HAP-1 (cell line): ENCODE results near the gene CHST3.

Experiments used
- DNase-seq, 2 experiments: peaks; one replicate each; pipeline ENCODE4 v3.0.0-alpha.2; 2016 to 2020; ENCODE audit warnings: low spot score in 2 of 2
- H3K27me3 ChIP-seq: fragments of 250-450 bp; sonication (Bioruptor Pico); 2 replicates; pipeline ENCODE4 v1.5.1; 2020; ENCODE audit warnings: low read depth, mild to moderate bottlenecking, moderate library complexity
- H3K36me3 ChIP-seq: fragments of 250-450 bp; sonication (Bioruptor Pico); replicated peaks from 2 replicates; pipeline ENCODE4 v1.5.1; 2020; ENCODE audit warnings: mild to moderate bottlenecking
- H3K4me1 ChIP-seq: fragments of 250-450 bp; sonication (Bioruptor Pico); 2 replicates; pipeline ENCODE4 v1.5.1; 2020; ENCODE audit warnings: mild to moderate bottlenecking
- H3K4me3 ChIP-seq: fragments of 250-450 bp; sonication (Bioruptor Pico); 2 replicates; pipeline ENCODE4 v1.5.1; 2020; ENCODE audit warnings: mild to moderate bottlenecking, moderate library complexity
- H3K9me3 ChIP-seq: fragments of 250-450 bp; sonication (Bioruptor Pico); 2 replicates; pipeline ENCODE4 v1.5.1; 2020; ENCODE audit warnings: mild to moderate bottlenecking, moderate library complexity
- in situ Hi-C: fragments of 300-500 bp; cut with MboI; formaldehyde crosslinking; loops from 3 replicates; pipeline ENCODE4 v1.14.3; 2020; ENCODE audit warnings: low sequenced_read_pairs, inconsistent platforms, mixed read lengths

CHST3 gene

GRCh38 chr10:72050873-72051272 is 86.7 kb downstream of the CHST3 start:
- DNase-seq: no peak
- H3K4me3 ChIP-seq: no peak overlapping the region
- peaks cover 4% of the 10 kb centered on the region for H3K4me1 ChIP-seq
- no peaks in the 10 kb centered on the region for H3K27me3 ChIP-seq
- no peaks in the 10 kb centered on the region for H3K36me3 ChIP-seq
- in situ Hi-C loops: no loop called here
- H3K9me3 ChIP-seq: no peaks in the 10 kb centered on the region; the same call in 1 of the 2 replicates

GRCh38 chr10:72053690-72054089 is 89.5 kb downstream of the CHST3 start:
- DNase-seq: no peak
- Histone ChIP-seq H3K27me3 (no peaks in the 10 kb centered on the region), H3K36me3 (no peaks in the 10 kb centered on the region), H3K9me3 (no peaks in the 10 kb centered on the region; the same call in 1 of the 2 replicates), H3K4me1 (no peaks in the 10 kb centered on the region), H3K4me3 (no peak overlapping the region)
- in situ Hi-C loops: no loop called here

- in situ Hi-C loops: no loop called here
Measured at GRCh38 chr10:72056113-72056512, 91.9 kb downstream of the CHST3 start.

DNA sequence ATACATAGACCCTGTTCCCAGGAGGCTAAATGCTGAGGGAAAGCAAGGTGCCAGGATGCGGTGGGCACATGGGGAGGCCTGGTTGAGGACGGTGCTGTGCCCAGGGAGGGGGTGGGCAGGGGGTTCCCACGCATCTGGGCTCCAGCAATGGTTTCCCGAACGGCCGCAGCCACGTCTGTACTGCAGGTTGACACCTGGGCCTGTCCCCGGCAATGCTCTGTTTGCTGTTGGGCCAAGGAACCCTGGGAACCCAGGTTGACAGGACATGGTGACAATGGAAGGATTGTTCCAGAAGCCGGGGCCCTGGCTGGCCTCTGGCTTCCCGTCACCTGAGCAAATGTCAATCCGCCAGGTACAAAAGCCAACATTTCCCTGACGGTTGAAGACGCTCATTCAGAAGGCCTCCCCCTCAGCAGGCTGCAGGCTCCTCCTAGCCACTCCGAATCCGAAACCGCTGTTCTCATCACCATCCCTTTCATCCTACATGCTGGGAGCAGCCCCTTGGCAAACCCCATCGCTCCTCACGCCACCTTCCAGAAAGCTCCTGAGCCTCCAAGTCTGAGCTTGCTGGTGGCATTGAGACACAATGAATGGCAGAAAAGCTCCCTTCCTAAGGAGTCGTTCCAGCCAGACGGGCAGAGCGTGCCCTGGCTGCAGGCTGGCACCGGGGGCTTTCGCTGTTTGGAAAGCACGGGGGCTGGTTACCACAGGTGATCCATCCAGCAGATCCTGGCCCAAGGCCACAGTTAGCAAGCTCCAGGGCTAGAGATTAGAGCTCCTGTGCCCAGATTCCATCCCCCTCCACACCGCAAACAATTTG is 92.9 kb downstream of the CHST3 start:
- in situ Hi-C loops: no loop called here
- no peaks in the 10 kb centered on the region for H3K36me3 ChIP-seq
- H3K27me3 ChIP-seq: no peaks in the 10 kb centered on the region
- H3K4me1 ChIP-seq: no peaks in the 10 kb centered on the region
- H3K9me3 ChIP-seq: no peaks in the 10 kb centered on the region
- no peak for DNase-seq
- H3K4me3 ChIP-seq: no peak overlapping the region

More at GRCh38 chr10:72056113-72056512, 91.9 kb downstream of the CHST3 start:
- Histone ChIP-seq H3K36me3 (no peaks in the 10 kb centered on the region), H3K4me1 (no peaks in the 10 kb centered on the region), H3K27me3 (no peaks in the 10 kb centered on the region), H3K9me3 (no peaks in the 10 kb centered on the region), H3K4me3 (no peak overlapping the region)
- no peak for DNase-seq

DNA sequence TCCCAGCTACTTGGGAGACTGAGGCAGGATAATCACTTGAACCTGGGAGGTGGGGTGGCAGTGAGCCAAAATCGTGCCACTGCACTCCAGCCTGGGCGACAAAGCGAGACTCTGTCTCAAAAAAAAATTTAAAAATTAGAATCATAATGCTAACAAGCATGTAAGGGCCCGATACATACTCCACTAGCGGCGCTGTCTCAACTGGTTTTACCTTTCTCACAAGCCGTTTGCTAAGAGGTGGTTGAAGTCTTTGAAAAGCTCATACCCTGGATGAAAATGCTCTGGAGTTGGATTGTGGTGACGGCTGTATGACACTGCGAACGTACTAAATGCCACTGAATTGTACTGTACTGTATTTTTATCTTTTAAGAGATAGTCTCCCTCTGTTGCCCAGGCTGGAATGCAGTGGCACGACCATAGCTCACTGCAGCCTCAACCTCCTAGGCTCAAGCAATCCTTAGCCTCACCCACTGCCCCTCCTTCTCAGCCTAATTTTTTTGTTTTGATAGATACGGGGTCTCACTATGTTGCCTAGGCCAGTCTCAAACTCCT is 94.2 kb downstream of the CHST3 start:
- Histone ChIP-seq H3K9me3 (no peaks in the 10 kb centered on the region), H3K27me3 (no peaks in the 10 kb centered on the region), H3K4me3 (no peak overlapping the region), H3K4me1 (no peaks in the 10 kb centered on the region), H3K36me3 (no peaks in the 10 kb centered on the region)
- in situ Hi-C loops: no loop called here
- no peak for DNase-seq

DNA sequence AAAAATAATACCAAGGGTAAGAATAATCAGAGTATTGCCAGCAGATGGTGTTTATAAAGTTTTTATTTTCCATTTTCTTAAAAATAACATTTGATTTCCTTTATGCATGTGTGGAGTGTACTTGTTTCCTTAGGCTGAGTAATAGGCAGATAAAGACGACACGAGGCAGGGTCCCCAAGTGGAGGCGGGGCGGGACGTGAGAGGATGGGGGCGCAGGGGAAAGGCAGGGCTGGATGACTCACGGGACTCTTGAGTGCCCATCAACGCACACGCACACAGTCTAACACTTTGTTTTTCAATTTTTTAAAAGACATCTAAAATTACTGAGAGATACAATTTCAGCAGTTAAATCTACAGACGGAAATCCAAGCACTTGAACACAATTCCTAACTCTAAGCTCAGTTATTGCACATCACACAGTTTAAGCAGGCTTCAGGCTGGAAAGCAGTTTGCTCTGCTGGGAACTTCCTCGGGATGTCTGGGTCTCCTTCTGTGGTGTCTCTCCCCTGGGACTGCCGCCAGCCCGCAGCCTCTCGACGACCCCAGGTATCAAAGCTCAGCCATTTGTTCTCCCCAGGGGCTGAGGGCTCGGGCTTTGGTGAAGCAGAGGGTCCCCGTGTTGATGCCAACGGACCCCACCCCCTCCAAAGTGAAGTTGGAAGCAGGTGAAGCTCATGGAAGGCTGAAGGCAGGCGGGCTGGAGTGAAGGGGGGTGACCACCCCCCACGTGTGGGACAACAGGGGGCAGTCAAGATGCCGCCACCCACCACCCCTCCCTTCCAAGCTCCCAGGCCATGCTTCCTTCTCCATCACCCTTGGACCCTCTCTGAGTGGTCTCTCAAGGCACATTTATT is 95.0 kb downstream of the CHST3 start:
- in situ Hi-C loops: no loop called here
- H3K36me3 ChIP-seq: no peaks in the 10 kb centered on the region
- no peaks in the 10 kb centered on the region for H3K9me3 ChIP-seq
- no peak for DNase-seq
- H3K4me3 ChIP-seq: no peak overlapping the region
- H3K4me1 ChIP-seq: no peaks in the 10 kb centered on the region
- H3K27me3 ChIP-seq: no peaks in the 10 kb centered on the region

DNA sequence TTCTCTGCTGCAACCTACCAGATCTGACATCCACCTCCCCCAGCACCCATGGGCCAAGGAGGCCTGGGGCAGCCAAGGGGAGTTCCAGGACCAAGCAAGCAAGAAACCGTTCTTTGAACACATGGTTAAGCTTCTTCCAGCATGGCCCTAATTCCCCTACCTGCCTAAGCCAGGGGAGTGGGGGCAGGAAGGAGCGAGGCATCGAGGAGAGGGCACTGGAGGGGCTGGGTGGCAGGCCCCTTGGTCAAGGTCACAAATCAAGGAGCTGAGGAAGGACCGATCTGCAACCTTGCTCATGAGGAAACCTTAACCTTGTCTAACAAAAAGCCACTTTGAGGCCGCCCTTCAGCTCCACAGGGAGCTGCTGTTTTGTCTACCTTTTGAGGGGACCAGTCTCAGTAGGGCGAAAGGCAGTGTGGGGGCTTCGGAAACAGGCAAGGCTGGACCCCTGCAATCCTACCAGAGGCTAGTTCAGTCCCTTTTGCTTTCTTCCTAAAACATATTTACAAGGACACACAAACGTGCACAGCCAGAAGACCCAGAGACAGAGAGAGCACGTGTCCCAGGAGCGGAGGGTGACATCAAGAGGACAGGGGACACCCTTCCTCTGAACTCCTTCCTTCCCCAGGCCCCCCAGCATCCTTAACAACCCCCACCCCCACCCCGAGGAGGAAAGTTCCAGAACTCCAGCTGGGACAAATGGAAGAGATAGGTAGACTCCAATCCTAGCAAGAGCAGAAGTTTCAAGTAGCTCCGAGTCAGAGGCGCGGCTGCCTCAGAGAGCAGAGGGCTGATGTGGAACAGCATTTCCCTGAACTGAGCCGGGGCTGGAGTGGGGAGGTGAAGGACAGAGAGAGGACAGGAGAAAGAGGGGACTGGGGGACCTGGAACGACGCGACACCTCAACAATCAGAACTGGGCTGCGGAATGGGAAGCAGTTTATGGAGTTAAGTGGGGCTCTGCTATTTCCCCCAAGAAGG is 95.9 kb downstream of the CHST3 start:
- no peak for DNase-seq
- no peaks in the 10 kb centered on the region for H3K4me1 ChIP-seq
- no peaks in the 10 kb centered on the region for H3K9me3 ChIP-seq
- in situ Hi-C loops: no loop called here
- no peak overlapping the region for H3K4me3 ChIP-seq
- no peaks in the 10 kb centered on the region for H3K27me3 ChIP-seq
- H3K36me3 ChIP-seq: no peaks in the 10 kb centered on the region

GRCh38 chr10:72061491-72061890 is 97.3 kb downstream of the CHST3 start:
- DNase-seq: no peak
- in situ Hi-C loops: no loop called here
- Histone ChIP-seq H3K4me3 (no peak overlapping the region), H3K27me3 (no peaks in the 10 kb centered on the region), H3K36me3 (no peaks in the 10 kb centered on the region), H3K4me1 (no peaks in the 10 kb centered on the region), H3K9me3 (no peaks in the 10 kb centered on the region)

DNA sequence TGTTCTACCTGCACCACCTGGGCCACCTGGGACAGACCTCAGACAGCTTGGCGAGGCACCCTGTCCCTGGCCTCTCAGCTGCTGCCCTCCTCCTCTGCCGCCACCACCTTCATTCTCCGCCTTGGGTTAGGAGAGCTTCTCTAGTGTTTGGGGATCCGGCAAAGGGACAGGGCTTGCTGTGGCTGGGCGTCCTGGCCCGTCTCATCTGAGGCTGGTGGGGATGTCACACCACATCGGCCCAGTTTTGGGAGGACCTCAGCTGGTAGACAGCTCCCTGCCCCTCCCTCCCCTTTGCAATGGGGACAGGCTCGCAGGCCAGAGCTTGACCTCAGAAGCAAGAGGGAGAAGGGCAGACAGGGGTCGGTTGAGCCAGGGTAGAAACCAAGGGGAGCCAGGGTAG is 97.7 kb downstream of the CHST3 start:
- Histone ChIP-seq H3K4me3 (no peak overlapping the region), H3K27me3 (no peaks in the 10 kb centered on the region; the same call in 1 of the 2 replicates), H3K36me3 (no peaks in the 10 kb centered on the region), H3K4me1 (no peaks in the 10 kb centered on the region), H3K9me3 (no peaks in the 10 kb centered on the region)
- in situ Hi-C loops: no loop called here
- DNase-seq: no peak

GRCh38 chr10:72062382-72062781 is 98.2 kb downstream of the CHST3 start:
- no peak for DNase-seq
- in situ Hi-C loops: no loop called here
- H3K4me3 ChIP-seq: no peak overlapping the region
- H3K36me3 ChIP-seq: no peaks in the 10 kb centered on the region
- no peaks in the 10 kb centered on the region; the same call in 1 of the 2 replicates for H3K27me3 ChIP-seq
- no peaks in the 10 kb centered on the region for H3K9me3 ChIP-seq
- no peaks in the 10 kb centered on the region for H3K4me1 ChIP-seq
